HG03558 (cell line): ENCODE data around the gene CSF1R.

Experiments used
- ATAC-seq: cut with Tn5 transposase; IDR thresholded peaks from one replicate; pipeline ENCODE4 v1.9.1; 2021; ENCODE audit warnings: moderate number of reproducible peaks; ENCODE audit not compliant: unreplicated experiment; ENCODE audit errors: extremely low read depth

The CSF1R gene

GRCh38 chr5:150121448-150122157, 35.2 kb upstream of the CSF1R start:
- no peak for ATAC-seq

DNA sequence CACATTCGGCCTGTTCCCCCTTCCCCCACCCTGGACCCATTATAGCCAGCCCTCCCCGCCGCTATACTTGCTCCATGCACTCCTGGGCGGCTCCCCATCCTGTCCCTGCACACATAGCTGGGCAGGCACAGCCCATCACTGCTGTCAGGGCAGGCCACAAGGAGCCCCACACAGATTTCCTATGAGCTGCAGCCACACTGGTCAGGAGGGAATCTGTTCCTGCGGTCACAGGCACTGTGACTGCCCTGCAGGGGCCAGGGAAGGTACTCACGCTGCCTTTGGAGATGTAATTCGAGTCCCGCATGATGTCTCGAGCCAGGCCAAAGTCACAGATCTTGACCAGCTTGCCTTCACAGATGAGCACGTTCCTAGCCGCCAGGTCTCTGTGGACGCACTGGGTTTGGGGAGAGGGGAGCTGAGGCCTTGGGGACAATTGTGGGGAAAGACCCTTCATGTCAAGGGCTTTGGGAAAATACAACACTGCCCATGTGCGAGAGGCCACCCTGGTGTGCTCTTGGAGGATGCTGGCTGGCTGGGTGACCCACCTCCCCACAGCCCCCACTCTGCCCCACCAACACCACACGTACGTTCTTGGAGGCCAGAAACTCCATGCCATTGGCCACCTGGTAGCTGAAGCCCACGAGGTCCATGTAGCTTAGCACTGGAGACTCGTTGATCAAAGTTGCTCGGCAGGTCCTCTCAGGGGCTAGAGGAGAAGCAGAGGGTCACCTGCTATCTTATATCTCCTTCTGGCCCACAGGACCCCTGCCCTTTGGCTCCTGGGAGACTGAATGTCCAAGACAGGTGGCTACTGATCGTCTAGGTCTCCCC, 34.5 kb upstream of the CSF1R start:
- no peak for ATAC-seq

DNA sequence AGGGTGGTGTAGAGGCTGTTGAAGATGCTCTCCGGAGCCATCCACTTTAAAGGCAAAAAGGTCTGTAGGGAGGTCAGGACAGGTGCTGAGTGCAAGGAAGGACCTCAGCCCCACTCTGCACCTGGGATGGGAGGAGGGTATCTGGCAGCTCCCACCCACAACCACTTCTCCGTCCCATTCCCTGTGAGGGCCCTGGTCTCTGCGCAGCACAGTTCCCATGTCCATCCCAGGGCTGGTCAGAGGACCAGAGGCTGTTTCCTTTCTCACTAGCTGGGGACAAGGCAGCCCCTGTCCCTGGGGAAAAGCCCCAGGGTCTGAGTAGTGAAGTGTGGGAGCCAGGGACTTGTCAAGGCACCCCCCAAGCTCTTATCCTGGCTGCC, 33.7 kb upstream of the CSF1R start:
- no peak for ATAC-seq

DNA sequence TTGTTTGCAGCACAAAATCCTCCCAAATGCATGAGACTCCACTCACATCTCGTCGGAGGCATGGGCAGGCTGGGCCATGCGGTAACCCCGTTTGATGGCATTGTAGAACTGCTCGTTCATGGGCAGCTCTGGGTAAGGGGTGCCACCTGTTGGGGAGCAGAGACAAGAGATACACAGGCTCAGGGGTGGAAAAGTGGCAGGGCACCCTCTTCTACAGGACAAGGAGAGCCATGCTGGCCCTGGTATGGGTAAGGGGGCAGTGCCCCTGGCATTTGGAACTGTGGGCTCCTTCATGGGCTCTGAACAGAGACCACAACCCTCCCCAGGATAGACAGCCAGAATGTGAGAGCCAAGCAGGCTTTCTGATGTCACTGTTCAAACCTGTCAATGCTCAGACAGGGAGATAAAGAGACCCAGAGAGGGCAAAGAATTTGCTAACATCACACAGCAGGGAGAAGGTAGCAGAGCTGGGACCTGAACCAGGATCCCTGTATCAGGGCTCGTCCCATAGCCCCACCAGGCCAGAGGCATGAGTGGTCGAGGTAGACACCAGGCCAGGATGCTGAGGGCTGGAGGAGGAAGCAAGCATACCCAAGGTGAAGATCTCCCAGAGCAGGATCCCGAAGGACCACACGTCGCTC, 33.2 kb upstream of the CSF1R start:
- ATAC-seq, result no peak

DNA sequence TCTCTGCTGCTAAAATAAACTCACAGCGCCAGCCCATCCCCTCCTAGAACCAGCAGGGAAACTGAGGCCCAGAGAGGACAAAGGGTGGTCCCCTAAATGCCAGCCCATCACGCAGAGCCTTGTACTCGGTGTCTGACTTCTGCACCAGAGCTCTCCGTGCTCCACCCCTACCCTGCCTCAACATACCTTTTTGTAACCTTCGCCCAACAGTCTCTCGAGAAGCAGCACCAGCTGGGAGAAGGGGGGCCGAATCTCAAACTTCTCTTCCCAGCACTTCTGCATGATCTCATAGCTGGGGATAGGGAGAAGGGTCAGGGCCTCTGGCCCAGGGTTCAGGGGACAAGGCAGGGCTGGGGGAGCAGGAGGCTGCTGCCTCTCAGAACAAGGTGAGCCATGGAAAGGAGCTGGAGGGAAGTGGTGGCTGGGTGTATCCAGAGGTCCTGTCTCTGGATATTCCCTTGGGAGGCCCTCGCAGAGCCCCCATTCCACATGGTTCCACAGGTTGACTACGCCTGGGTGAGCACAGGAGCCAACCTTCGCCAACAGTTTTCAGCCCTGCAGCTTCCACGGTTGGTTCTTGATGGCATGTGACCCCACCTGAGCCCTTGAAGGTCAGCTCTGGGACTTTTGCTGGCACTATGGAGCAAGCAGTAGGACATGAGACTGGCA, 32.3 kb upstream of the CSF1R start:
- ATAC-seq, result no peak

GRCh38 chr5:150117945-150118560, 31.7 kb upstream of the CSF1R start:
- ATAC-seq, result no peak

DNA sequence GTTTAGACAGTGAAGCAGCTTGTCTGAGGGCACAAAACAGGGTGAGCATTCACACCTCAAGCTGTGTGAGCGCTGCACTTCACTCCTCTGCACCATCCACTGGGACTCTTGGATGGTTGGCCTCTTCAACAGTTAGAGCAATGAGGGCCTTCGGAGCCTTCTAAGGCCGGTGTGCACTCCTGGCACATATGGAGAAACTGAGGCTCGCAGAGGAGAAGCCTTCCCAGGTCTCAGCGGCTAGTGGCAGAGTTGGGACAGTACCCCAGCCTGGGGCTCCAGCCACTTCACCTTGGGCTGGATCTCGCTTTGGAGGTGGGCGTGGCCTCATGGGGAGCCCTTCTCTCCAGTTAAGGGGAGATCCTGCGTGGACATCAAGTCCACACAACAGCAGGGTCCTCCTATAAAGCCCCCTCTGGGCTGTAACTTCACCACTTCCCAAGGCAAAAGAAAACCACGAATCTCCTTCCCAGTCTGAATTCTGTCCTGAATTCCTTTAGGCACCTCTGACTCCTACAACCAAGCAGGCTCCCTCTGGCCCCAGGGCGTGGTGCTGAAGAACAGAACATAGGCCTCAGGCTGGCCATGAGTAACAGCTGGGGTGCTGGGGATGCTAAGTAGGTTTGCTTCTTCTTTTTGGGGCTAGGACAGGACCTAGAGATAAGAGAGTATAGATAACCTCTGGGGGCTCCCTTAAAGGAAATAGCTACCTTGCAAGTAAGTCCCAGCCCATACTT, 30.5 kb upstream of the CSF1R start:
- ATAC-seq, result no peak

DNA sequence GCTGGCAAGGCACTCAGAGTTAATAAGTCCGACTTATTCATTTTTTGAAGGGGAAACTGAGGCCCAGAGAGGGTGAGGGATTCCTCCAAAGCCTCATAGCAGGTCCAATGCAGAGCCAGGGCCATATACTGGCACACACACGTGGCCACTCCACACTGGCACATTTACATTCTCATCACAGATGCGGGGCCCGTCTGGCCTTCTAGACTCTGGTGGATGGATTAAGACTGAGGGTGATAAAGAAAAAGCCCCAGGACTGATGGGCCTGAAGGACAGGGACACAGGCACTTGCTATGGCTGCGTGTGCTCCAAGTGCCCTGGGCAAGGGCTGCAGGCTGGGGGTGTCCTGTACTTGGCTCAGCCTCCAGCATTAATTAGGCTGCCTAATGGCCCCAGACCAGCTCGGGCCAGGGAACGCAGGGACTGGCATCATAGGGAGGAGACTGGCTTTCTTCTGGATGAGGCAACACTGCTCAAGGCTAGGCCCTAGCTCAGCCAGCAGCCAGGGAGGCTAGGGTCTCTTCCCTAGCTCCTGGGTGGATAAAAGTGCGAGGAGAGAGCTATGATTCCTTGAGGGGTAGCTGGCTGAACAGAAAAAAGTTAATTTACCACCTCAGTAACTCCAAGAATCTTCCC, 28.5 kb upstream of the CSF1R start:
- no peak for ATAC-seq

GRCh38 chr5:150114102-150114641, 27.8 kb upstream of the CSF1R start:
- ATAC-seq, result no peak

GRCh38 chr5:150113047-150113744, 26.8 kb upstream of the CSF1R start:
- no peak for ATAC-seq

DNA sequence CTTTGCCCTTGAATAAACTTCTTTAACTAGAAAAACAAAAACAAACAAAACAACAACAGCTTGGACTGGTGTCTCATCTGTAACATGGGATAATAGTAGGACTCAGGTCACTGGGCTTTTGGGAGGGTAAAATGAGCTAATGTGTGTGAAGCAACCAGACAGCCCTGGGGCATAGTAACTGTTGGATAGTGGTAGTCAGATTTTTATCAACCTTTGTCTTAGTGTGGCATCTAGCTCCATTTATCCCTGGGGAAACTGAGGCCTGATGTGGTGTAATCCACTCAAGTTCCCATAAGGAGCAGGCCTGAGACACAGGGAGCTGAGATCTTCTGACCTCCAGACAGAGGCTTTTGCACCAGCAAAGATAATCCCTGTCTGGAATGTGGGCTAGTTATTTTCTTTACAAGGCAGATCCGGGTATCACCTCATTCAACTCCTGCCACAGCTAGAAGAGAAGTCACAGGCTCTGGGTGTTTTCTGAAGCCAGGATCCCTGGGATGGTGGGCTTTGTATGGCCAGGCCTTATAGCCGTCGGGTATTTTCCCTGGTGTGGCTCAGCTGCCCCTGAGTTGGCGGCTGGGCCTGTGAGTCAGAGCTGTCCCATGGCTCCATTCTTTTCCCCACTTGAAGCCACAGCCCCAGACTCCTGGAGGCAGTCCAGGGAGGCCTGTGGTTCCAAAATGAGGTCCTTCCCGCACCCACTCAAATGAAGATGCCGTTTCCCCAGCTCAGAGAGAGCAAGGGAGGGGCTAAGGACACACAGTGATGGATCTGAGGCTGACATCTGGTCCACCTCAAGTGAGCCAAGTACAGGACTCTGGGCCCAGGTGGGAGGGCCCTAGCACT, 26.1 kb upstream of the CSF1R start:
- ATAC-seq, result no peak

- ATAC-seq, result no peak
Observed at GRCh38 chr5:150111122-150111521, 24.8 kb upstream of the CSF1R start.

DNA sequence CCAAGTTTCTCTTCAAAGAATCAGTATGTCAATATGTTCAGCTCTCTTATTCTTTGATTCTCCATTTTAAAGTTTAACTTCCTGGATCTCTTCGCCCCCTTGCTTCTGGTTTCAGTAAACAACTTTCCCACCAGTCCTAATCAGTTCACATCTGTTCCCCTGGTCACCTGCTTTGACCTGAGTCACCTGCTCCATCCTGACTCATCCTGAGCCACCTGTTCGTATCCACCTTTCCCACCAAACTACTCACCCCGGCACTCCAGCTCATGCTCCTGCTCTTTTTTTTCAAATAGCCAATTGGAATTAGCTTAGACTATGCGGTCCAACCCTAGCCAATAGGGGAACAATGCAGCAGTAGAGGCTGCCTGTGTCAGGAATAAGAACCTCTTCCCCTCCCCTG, 23.6 kb upstream of the CSF1R start:
- ATAC-seq, result no peak

GRCh38 chr5:150108711-150109514, 22.6 kb upstream of the CSF1R start:
- no peak for ATAC-seq

- ATAC-seq, result no peak
Observed at GRCh38 chr5:150107909-150108447, 21.6 kb upstream of the CSF1R start.

DNA sequence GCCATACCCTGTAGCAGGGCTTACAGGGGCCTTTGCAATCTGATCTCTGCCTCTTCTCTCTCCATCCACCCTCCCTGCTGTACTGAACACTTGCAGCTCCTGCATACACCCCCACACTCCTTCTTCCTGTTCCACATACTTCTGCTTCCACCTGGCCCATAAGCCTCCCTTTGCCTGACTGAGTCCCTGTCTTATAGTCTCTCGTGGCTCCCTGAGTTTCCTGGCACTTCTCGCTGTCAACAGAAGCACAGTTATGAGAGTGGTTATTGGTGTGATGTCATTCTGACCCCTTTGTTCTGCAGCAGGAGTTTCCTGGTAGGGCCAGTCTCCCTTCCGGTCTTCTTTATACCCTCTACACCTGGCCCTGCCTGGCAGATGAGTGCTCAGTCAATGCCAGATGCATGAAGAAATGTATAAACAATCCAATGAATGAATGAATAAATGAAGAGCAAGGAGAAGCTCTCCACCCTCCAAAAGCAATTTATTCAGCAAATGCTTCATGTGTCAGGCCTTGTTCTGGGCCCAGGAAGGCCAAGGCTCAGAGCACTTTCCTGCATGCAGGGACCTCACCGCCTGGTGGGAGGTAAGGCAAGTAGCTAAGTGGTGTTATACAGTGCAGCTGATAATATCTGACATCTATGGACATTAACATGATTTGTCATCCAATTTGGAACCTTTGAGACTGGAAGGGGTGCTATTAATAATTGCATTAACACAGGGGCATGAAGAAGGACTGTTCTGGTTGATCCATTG, 20.5 kb upstream of the CSF1R start:
- ATAC-seq, result no peak
